ENCODE measurements around the gene UNC5B.
"Not testable (repeated sequence)": the region's sequence is repeated elsewhere in the genome, so short reads cannot be mapped to it uniquely, and the experiment has no call there.

UNC5B gene

DNA sequence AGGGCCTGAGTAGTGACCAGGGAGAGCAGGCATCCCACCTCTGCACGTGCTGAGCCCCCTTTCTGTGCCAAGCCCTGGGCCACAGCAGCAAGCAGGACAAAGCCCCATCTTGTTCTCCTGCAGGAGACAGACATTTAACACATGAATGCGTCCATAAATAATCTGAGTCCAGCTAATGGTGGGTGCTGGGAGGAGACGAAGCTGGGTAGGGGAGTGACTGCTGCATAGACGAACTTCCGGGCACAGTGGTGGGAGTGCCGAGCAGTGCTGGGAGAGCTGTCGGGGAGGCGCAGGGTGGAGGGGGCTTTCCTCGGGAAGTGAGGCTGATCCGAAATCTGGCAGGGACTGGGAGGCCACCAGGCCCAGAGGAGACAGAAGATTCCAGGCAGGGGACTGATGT is 71.5 kb downstream of the UNC5B start:
- no peak for DNase-seq (ENCODE audit: low spot score)

DNA sequence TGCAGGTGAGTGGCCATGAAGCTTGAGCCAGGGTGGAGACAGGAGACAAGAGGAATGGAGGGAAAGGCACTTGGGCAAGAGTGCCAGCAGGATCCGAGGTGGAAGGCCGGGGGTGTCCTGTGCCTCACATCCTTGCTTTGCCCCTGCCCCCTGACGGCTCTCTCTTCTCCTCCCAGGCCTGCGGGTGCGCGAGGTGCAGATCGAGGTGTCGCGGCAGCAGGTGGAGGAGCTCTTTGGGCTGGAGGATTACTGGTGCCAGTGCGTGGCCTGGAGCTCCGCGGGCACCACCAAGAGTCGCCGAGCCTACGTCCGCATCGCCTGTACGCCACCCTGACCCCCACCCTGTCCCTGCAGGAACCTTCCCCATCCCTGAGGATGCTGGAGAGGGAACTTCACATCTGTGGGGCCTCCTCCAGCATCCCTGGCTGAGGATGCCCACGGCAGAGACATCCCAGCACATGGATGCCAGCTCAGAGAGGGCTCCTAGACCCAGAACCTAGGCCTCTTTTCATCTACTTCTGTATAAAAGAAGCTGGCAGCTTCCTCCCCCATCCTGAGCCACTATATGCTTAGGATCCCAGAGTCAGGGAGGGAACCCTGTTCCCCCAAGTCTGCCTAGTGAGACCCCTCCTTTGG is 72.3 kb downstream of the UNC5B start:
- no peak for DNase-seq (ENCODE audit: low spot score)

GRCh38 chr10:71285180-71285545 is 72.8 kb downstream of the UNC5B start:
- DNase-seq (ENCODE audit: low spot score), result peak; percentile 73

GRCh38 chr10:71285986-71286385 is 73.6 kb downstream of the UNC5B start:
- DNase-seq (ENCODE audit: low spot score), result no peak

- no peak for DNase-seq (ENCODE audit: low spot score)
Measured at GRCh38 chr10:71286521-71287294, 74.3 kb downstream of the UNC5B start.

DNA sequence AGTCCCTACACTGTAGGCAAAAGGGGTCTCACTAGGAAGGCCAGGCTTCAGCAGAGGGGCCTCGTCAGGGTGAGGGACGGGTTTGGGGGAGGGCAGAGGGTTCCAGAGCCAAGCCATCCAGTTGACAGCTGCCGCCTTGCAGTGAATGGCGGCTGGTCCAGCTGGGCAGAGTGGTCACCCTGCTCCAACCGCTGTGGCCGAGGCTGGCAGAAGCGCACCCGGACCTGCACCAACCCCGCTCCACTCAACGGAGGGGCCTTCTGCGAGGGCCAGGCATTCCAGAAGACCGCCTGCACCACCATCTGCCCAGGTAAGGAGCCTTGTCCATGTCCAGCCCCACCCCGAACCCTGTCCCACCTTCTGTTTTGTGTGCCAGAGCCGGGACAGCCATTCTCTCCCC is 75.1 kb downstream of the UNC5B start:
- no peak for DNase-seq (ENCODE audit: low spot score)

- DNase-seq (ENCODE audit: low spot score), result no peak
Measured at GRCh38 chr10:71288461-71288860, 76.1 kb downstream of the UNC5B start.

GRCh38 chr10:71289421-71290130 is 77.2 kb downstream of the UNC5B start:
- DNase-seq (ENCODE audit: low spot score), result no peak

GRCh38 chr10:71290331-71290730 is 78.0 kb downstream of the UNC5B start:
- DNase-seq (ENCODE audit: low spot score), result peak; percentile 55

DNA sequence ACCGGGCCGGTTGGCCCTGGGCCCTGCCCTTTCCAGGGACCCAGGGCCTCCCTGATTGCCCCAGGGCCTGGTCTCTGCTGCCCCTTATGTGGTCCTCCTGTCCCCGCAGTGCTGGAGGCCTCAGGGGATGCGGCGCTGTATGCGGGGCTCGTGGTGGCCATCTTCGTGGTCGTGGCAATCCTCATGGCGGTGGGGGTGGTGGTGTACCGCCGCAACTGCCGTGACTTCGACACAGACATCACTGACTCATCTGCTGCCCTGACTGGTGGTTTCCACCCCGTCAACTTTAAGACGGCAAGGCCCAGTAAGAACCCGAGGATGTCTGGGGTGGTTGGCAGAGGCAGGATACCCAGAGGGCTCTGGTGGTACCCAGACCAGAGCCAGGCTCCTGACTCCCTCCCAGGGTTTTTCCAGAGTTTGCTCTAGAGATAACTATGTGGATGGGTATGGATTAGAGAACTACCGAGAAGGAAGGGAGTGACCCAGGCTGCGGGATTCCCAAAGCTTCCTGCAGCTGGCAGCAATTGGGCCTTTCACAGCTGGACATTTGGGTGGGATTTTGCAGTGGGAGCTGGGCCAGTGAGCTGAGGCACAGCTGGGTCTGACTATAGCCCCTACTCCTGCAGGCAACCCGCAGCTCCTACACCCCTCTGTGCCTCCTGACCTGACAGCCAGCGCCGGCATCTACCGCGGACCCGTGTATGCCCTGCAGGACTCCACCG is 78.6 kb downstream of the UNC5B start:
- DNase-seq (ENCODE audit: low spot score), result no peak

- DNase-seq (ENCODE audit: low spot score), result no peak
Measured at GRCh38 chr10:71291528-71291900, 79.1 kb downstream of the UNC5B start.

DNA sequence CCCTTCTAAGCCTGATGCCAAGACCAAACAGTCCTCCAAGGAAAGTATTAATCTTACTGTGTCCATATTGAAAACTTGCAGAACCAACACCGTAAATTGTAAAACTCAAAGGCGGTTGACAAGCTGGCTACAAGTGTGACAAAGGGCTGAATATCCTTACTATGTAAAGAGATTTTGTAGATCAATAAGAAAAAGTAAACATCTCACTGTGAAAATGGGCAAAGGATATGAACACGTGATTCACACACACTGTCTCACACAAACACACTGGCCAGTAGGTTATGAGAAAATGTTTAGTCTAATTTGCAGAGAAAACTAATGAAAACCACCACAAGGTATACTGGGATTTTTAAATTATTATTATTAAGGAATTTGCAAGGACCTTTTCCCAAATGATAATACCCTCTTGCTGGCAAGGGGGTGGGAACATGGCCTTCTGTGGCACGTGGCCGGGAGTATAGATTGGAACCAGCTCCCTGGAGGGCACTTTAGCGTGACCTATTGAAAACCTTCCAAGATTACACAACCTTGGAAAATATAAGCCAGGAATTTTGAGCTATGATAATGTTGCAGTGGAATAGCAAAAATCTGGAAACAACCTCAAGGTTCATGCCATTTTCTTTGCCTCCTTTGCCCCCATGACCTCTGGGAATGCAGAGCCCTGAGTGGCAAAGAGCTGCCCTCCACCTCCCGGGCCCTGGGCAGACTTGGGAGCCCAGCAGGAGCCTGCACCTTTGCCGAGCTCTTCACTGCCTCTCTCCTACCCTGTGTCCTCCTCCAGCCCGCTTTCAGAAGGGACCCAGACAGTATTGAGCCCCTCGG is 80.5 kb downstream of the UNC5B start:
- DNase-seq (ENCODE audit: low spot score), result no peak

DNA sequence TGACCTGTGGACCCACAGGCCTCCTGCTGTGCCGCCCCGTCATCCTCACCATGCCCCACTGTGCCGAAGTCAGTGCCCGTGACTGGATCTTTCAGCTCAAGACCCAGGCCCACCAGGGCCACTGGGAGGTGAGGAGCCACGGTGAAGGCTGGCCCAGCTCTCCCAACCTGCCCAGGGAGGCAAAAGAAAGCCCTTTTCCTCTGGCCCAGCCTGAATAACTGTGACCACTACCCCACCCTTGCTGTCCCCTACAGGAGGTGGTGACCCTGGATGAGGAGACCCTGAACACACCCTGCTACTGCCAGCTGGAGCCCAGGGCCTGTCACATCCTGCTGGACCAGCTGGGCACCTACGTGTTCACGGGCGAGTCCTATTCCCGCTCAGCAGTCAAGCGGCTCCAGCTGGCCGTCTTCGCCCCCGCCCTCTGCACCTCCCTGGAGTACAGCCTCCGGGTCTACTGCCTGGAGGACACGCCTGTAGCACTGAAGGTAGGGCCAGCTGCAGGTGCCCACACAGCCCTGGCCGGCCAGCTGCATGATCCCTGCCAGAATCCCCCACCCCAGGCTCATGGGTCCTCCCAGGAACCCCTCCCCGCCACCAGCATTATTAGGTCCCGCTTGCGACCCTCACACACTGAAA is 81.2 kb downstream of the UNC5B start:
- no peak for DNase-seq (ENCODE audit: low spot score)

GRCh38 chr10:71294091-71294561 is 81.8 kb downstream of the UNC5B start:
- no peak for DNase-seq (ENCODE audit: low spot score)

GRCh38 chr10:71294856-71295255 is 82.5 kb downstream of the UNC5B start:
- DNase-seq (ENCODE audit: low spot score), result no peak

- no peak for DNase-seq (ENCODE audit: low spot score)
Measured at GRCh38 chr10:71295641-71296040, 83.3 kb downstream of the UNC5B start.

DNA sequence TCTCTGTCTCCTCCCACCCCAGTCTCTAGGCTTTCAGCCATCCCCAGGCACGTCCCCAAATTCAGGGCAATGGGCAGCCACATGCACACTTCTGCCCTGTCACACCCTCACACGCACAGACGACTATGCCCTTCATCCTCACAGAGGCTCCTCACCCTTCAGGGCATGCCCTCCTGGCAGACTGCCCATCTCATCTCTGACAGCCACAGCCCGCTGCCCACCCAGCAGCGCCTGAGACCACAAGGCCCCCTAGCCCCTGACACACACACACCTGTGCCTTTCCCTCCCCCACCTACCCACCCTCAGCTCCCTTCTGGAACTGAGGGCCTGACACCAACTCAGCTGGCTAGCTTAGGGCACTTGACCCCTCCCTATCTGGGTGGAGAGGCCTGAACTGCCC is 83.7 kb downstream of the UNC5B start:
- DNase-seq (ENCODE audit: low spot score), result no peak

- not testable (repeated sequence) for DNase-seq (ENCODE audit: low spot score)
Measured at GRCh38 chr10:71296811-71297210, 84.4 kb downstream of the UNC5B start.

DNA sequence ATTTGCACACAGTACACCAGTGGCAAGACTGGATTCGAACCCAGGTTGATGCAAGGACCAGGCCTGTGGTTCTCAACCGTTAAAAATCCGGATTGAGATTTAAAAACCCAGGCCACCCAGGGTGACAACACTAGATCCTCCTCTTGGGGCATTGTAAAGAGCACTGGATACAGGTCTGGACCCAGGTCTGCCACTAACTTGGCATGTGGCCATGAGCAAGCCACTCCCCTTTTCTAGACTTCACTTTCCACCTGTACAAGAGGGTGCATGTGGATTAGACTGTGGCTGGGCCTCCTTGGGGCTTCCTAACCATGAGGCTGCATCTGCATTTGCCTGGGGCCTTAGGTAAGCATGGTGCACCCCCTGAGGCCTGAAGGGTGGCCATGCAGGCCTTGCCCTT is 85.0 kb downstream of the UNC5B start:
- DNase-seq (ENCODE audit: low spot score), result no peak

- no peak for DNase-seq (ENCODE audit: low spot score)
Measured at GRCh38 chr10:71299071-71299785, 86.9 kb downstream of the UNC5B start.

Measured in HuH-7 (cell line).